HG02759 (cell line): Measurements from ENCODE around the gene CCPG1.

Source experiments
- ATAC-seq: cut with Tn5 transposase; IDR thresholded peaks from one replicate; pipeline ENCODE4 v1.9.1; 2021; ENCODE audit warnings: mild to moderate bottlenecking, moderate library complexity; ENCODE audit not compliant: unreplicated experiment

CCPG1 gene

DNA sequence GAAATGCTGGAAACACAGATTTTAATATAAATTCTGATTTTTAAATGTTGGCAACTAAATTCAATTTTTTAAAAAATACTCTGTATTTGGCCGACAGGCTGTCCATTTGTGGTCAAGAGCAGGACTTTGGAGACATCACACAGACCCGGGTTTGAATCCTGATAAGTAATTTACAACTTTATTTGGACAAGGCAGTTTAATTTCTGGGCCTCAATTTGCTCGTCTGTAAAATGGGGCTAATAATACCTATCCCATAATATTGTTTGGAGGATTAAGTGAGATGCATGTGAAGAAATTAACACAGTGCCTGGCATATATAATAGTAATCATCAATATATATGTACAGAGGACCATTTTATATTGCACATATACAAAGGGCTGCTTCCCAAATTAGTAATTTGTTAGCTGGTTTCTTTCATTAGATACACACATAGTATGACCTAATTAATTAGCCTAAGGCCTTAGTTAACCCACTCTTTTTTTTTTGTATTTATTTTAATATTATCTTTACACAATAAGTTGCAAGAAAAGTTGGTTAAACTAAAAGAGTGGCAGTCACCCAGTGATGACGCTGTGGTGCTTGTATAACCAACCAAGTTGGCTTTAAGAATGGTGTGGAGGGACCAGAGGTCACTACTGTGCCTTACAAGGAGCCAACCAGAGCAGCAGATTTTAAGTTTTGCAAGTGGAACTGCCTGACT is 88.5 kb downstream of the CCPG1 start:
- peak; percentile 35 for ATAC-seq

DNA sequence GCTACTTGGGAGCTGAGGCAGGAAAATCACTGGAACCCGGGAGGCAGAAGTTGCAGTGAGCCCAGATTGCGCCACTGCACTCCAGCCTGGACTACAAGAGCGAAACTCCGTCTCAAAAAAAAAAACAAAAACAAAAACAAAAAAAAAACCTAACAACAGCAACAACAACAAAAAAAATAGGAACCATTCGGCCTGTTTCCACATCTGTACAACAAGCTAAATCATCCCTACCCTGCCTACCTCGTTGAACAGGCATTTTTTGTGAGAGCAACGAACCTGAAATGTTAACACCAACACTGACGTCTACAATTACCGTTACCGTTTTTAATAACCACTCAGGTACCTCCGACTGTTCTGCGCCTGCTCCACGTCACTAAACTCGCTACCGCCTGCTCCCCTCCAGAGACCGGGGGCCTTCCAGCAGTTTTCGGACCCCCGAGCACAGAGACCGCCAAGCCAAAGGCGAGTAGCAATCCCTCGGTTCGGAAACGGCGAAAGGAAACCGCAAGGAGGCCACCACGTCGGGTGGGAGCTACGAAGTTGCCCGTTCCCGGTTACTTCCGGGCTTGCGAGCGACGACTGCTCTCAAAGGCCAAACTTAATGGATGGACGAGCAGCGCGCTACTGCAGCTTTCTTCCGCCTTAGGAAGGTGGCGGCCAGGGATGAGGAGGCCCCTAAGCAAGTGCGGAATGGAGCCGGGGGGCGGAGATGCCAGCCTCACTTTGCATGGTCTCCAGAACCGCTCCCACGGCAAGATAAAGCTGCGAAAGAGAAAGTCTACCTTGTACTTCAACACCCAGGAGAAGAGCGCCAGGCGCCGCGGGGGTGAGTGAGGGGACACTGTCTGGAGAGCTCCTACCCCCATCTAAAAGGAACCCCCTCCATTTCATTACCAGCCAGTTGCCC is 89.3 kb downstream of the CCPG1 start, which contains the start of the genes PIGB and PIGBOS1:
PIGB (plus strand) TSS at position 635 of the 907 bp plus-strand sequence; CDS start at position 664, 29 bp downstream.
PIGBOS1 (minus strand) TSS at position 536 of the 907 bp plus-strand sequence. CDS start 1,331 bp downstream, outside the sequence.
- ATAC-seq = peak; percentile 93
